Natural killer cell (primary cell): Measurements from ENCODE around the gene AKAP8L. TPM values are rescaled to one million over a fixed set of nuclear protein-coding genes. Genes with fewer than 3 reads are reported as not detected.

Experiments
- ATAC-seq, 3 donors: fragments of 150-1000 bp in 2 of 3; fragments of 200-7000 bp in 1 of 3; cut with Tn5 transposase; 1 replicate in 1 of 3; 2 replicates in 2 of 3; pipeline ENCODE4 v1.10.0; 2021; ENCODE audit warnings: mild to moderate bottlenecking in 2 of 3, moderate library complexity in 2 of 3
- DNase-seq, 2 donors: peaks; one replicate each; pipeline versions ENCODE4 v3.0.0 to v3.0.0-alpha.2; 2013 to 2021; ENCODE audit warnings: mixed read lengths in 1 of 2
- H3K27ac ChIP-seq: one replicate; pipeline ENCODE4 v1.5.1; 2013; ENCODE audit warnings: mild to moderate bottlenecking, low read length
- H3K27me3 ChIP-seq: one replicate; pipeline ENCODE4 v1.6.1; 2013; ENCODE audit warnings: low read length; ENCODE audit not compliant: control insufficient read depth, insufficient read depth
- H3K36me3 ChIP-seq: one replicate; pipeline ENCODE4 v1.6.1; 2013; ENCODE audit warnings: low read length; ENCODE audit not compliant: control insufficient read depth, insufficient read depth
- H3K4me1 ChIP-seq: one replicate; pipeline ENCODE4 v1.6.1; 2013; ENCODE audit warnings: low read length; ENCODE audit not compliant: control insufficient read depth, insufficient read depth
- H3K4me3 ChIP-seq: one replicate; pipeline ENCODE4 v1.5.1; 2013; ENCODE audit warnings: low read length
- H3K9me3 ChIP-seq: one replicate; pipeline ENCODE4 v1.6.1; 2013; ENCODE audit warnings: low read length; ENCODE audit not compliant: control insufficient read depth, insufficient read depth
- H3K27ac Mint-ChIP-seq, 2 donors: one replicate each; pipeline ENCODE4 v1.8.0; 2022; ENCODE audit warnings: mild to moderate bottlenecking in 2 of 2, mixed read lengths in 2 of 2, moderate library complexity in 1 of 2
- H3K27me3 Mint-ChIP-seq, 2 donors: one replicate each; pipeline ENCODE4 v1.8.0; 2022; ENCODE audit warnings: low read depth in 2 of 2, mixed read lengths in 2 of 2
- H3K36me3 Mint-ChIP-seq: one replicate; pipeline ENCODE4 v1.8.0; 2022; ENCODE audit warnings: mixed read lengths
- H3K4me1 Mint-ChIP-seq, 2 donors: one replicate each; pipeline ENCODE4 v1.8.0; 2022; ENCODE audit warnings: mixed read lengths in 2 of 2
- H3K4me3 Mint-ChIP-seq: one replicate; pipeline ENCODE4 v1.8.0; 2022; ENCODE audit warnings: mild to moderate bottlenecking, moderate library complexity, mixed read lengths
- H3K9me3 Mint-ChIP-seq, 2 donors: one replicate each; pipeline ENCODE4 v1.8.0; 2022; ENCODE audit warnings: mixed read lengths in 2 of 2
- WGBS: methylation state at CpG from one replicate; pipeline ENCODE4 v1.1.7; 2013; ENCODE audit warnings: missing lambda C conversion rate; ENCODE audit not compliant: insufficient coverage; 5-methylcytosine and 5-hydroxymethylcytosine counted together
- intact Hi-C: fragments of 100-400 bp; cut with micrococcal nuclease; formaldehyde crosslinking; loops from one replicate; pipeline ENCODE4 v1.14.2; 2022
- total RNA-seq, 4 donors: library from RNA; stranded (reverse); fragments of 120-200 nt in 1 of 4; gene quantifications; one replicate each; pipeline versions ENCODE4 v1.2.3 to v1.2.4, GENCODE V29; 2013 to 2022
- TF ChIP-seq, protein P1 (sequence below): fragments of 200-600 bp; IDR thresholded peaks from one replicate; pipeline ENCODE4 v1.8.0; 2022; ENCODE audit warnings: antibody characterized with exemption

AKAP8L gene
- total RNA-seq, 3 donors from 2014 or later (not counting 1 experiment from before 2014, with no cell fraction given), result 144 to 174 (median 173) TPM

DNA sequence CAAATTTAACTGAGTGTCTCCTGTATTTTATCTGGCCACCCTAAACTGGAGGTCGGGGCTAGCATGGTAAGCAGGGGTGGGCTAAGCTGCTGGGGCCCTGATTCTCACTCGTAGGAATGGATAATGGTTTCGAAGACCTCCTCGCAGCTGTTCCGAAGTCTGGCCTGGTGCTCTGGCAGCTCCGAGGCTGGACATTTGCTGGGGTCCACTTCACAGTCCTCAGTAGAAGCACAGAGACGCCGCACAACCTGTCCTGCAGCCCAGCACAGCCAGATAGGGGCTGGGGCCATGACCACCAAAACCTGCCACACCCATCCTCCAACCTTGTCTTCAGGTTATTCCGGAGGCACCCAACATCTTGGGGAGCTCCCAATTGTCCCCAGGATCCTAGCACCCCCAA, 37.2 kb upstream of the AKAP8L start:
- no peak for ATAC-seq
- Mint-ChIP-seq H3K4me3 (no peak overlapping the region), H3K27me3 (no peaks in the 10 kb centered on the region), H3K4me1 (peaks cover 21 to 49% of the 10 kb centered on the region in 2 donors), H3K36me3 (no peaks in the 10 kb centered on the region), H3K27ac (peak overlapping the region in 1 of 2 donors; percentile 31), H3K9me3 (no peaks in the 10 kb centered on the region)
- Histone ChIP-seq H3K27ac (no peak overlapping the region), H3K36me3 (peaks cover 86% of the 10 kb centered on the region), H3K4me1 (peaks cover 28% of the 10 kb centered on the region), H3K4me3 (no peak overlapping the region), H3K9me3 (no peaks in the 10 kb centered on the region), H3K27me3 (no peaks in the 10 kb centered on the region)
- no peak for DNase-seq
- WGBS, result 96% methylated on average over 9 of the region's 9 CpGs
- TF ChIP-seq, protein P1, sequence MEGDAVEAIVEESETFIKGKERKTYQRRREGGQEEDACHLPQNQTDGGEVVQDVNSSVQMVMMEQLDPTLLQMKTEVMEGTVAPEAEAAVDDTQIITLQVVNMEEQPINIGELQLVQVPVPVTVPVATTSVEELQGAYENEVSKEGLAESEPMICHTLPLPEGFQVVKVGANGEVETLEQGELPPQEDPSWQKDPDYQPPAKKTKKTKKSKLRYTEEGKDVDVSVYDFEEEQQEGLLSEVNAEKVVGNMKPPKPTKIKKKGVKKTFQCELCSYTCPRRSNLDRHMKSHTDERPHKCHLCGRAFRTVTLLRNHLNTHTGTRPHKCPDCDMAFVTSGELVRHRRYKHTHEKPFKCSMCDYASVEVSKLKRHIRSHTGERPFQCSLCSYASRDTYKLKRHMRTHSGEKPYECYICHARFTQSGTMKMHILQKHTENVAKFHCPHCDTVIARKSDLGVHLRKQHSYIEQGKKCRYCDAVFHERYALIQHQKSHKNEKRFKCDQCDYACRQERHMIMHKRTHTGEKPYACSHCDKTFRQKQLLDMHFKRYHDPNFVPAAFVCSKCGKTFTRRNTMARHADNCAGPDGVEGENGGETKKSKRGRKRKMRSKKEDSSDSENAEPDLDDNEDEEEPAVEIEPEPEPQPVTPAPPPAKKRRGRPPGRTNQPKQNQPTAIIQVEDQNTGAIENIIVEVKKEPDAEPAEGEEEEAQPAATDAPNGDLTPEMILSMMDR, result no peak
- intact Hi-C loops, result no loop called here

DNA sequence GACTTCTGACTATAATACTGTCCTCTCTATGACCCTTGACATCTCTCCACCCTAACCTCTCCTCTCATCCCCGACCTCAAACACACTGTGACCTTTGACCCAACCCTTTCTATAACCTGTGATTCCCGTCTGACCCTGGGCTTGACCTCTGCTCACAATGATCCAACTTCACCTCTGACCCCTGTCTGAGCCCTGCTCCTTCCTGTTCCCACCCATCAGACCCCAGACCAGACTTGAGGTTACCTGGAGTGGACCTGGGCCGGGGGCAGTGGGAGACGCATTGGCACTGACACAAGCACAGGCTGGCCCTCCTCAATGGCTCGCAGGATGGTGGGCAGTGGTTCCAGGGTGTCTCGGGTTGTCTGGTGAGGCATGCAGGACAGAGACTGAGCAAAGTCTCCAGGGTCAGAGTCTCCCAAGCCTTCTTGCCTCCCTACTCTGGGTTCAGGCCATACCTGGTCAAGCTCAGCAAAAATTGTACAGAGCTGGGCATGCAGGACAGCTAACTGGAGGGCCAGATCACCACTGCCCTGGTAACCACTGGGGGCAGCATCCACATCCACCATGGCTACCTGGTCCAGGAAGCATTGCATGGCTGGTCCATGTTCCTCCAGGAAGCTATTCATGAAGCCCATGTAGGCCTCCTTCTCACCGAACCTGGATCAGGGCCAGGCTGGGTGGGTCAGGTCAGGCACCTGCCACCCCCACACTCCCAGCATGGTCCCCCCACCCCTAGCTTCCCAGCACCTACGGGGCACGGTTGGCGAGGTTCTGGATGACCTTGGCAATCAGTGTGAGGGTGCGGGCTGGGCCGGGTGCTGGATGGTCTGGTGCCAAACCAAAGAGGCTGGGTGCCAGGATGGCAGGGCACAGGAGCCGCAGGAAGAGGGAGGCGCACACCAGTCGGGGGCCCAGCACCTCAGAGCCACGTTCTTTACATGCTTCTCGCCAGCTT, 35.4 kb upstream of the AKAP8L start:
- Histone ChIP-seq H3K9me3 (no peaks in the 10 kb centered on the region), H3K4me3 (no peak overlapping the region), H3K36me3 (peaks cover 68% of the 10 kb centered on the region), H3K4me1 (peaks cover 28% of the 10 kb centered on the region), H3K27ac (no peak overlapping the region), H3K27me3 (no peaks in the 10 kb centered on the region)
- WGBS, result 94% methylated on average over 17 of the region's 17 CpGs
- no peak overlapping the region for H3K4me3 Mint-ChIP-seq
- H3K4me1 Mint-ChIP-seq, result peaks cover 31 to 52% of the 10 kb centered on the region in 2 donors
- no peaks in the 10 kb centered on the region for H3K27me3 Mint-ChIP-seq
- TF ChIP-seq, protein P1, result no peak
- no peaks in the 10 kb centered on the region for H3K36me3 Mint-ChIP-seq
- no peak for ATAC-seq
- H3K27ac Mint-ChIP-seq, result peak overlapping the region; percentile 63 to 73
- no peaks in the 10 kb centered on the region for H3K9me3 Mint-ChIP-seq
- intact Hi-C loops, result no loop called here
- no peak for DNase-seq

DNA sequence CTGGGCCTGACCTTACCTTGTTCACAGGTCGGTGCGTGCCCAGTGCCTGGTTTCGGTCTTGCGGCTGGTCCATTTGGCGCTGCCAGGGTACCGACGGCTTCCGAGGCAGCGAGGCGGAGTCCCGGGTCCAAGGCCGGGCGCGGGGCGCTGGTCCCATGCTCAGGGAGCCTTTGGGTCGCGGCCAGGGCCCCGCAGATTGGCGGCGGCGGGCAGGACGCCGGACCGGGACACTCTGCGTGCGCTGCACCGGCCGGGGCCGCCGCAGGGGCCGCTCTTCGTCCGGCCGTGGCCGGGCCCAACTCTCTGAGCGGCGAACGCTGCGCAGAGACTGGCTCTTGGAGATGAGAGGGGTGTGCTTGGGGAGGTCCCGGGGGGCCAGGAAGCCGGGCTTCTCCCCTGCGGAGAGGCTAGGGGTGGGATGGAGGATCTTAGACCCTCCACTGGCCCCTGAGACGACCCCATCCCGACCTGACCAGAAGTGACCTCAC, 34.3 kb upstream of the AKAP8L start:
- 98% methylated on average over 44 of the region's 44 CpGs for WGBS
- ATAC-seq, result no peak
- no peak overlapping the region for H3K27ac ChIP-seq
- intact Hi-C loops, result no loop called here
- H3K9me3 ChIP-seq, result no peaks in the 10 kb centered on the region
- Mint-ChIP-seq H3K36me3 (no peaks in the 10 kb centered on the region), H3K4me3 (no peak overlapping the region), H3K27me3 (no peaks in the 10 kb centered on the region), H3K27ac (peak overlapping the region in 1 of 2 donors; percentile 73), H3K9me3 (no peaks in the 10 kb centered on the region), H3K4me1 (peaks cover 31 to 62% of the 10 kb centered on the region in 2 donors)
- DNase-seq, result no peak
- peaks cover 63% of the 10 kb centered on the region for H3K36me3 ChIP-seq
- no peak overlapping the region for H3K4me3 ChIP-seq
- TF ChIP-seq, protein P1, result no peak
- peaks cover 35% of the 10 kb centered on the region for H3K4me1 ChIP-seq
- H3K27me3 ChIP-seq, result no peaks in the 10 kb centered on the region
